H1 (cell line): ENCODE data around the gene NUP133. TPM values are rescaled to one million over a fixed set of nuclear protein-coding genes. Genes with fewer than 3 reads are reported as not detected.

Experiments used
- KDM4A ChIP-seq: IDR thresholded peaks from one replicate; pipeline ENCODE4 v1.7.1; 2012; ENCODE audit warnings: low read depth, mild to moderate bottlenecking, moderate library complexity, low read length, inconsistent platforms; ENCODE audit not compliant: severe bottlenecking
- polyA plus RNA-seq, 7 experiments: library from polyadenylated mRNA; depleted of rRNA in 3 of 7; stranded (reverse) in 5 of 7; unstranded in 2 of 7; fragments of >200 nt in 5 of 7; fragments of 200-250 nt in 2 of 7; gene quantifications; 1 replicate in 5 of 7; 2 replicates in 1 of 7; 4 replicates in 1 of 7; pipeline versions ENCODE4 v1.2.1 to v1.2.3, GENCODE V29; 2011 to 2013; ENCODE audit warnings: missing spikeins in 2 of 7, mixed read lengths in 2 of 7
- total RNA-seq: library from RNA; stranded (reverse); fragmentation: NEBNext Ultra II Directional; extraction: Animal tissue kit (Norgen Biotek cat#: 25700); gene quantifications from 2 replicates; pipeline ENCODE4 v1.2.1, GENCODE V29; 2021
- TF ChIP-seq, protein P1 (sequence below): fragments of 300-600 bp; sonication (generic); IDR thresholded peaks from 2 replicates; pipeline ENCODE4 v1.7.1; 2012; ENCODE audit warnings: low read length, moderate library complexity, mild to moderate bottlenecking, inconsistent platforms; ENCODE audit not compliant: insufficient replicate concordance

NUP133 gene
- total and polyA plus RNA-seq, 2 of the 8 experiments (the other 6 are each of a cell fraction or from before 2014, with no cell fraction given) = 20.6 to 72.1 TPM

- TF ChIP-seq, protein P1, sequence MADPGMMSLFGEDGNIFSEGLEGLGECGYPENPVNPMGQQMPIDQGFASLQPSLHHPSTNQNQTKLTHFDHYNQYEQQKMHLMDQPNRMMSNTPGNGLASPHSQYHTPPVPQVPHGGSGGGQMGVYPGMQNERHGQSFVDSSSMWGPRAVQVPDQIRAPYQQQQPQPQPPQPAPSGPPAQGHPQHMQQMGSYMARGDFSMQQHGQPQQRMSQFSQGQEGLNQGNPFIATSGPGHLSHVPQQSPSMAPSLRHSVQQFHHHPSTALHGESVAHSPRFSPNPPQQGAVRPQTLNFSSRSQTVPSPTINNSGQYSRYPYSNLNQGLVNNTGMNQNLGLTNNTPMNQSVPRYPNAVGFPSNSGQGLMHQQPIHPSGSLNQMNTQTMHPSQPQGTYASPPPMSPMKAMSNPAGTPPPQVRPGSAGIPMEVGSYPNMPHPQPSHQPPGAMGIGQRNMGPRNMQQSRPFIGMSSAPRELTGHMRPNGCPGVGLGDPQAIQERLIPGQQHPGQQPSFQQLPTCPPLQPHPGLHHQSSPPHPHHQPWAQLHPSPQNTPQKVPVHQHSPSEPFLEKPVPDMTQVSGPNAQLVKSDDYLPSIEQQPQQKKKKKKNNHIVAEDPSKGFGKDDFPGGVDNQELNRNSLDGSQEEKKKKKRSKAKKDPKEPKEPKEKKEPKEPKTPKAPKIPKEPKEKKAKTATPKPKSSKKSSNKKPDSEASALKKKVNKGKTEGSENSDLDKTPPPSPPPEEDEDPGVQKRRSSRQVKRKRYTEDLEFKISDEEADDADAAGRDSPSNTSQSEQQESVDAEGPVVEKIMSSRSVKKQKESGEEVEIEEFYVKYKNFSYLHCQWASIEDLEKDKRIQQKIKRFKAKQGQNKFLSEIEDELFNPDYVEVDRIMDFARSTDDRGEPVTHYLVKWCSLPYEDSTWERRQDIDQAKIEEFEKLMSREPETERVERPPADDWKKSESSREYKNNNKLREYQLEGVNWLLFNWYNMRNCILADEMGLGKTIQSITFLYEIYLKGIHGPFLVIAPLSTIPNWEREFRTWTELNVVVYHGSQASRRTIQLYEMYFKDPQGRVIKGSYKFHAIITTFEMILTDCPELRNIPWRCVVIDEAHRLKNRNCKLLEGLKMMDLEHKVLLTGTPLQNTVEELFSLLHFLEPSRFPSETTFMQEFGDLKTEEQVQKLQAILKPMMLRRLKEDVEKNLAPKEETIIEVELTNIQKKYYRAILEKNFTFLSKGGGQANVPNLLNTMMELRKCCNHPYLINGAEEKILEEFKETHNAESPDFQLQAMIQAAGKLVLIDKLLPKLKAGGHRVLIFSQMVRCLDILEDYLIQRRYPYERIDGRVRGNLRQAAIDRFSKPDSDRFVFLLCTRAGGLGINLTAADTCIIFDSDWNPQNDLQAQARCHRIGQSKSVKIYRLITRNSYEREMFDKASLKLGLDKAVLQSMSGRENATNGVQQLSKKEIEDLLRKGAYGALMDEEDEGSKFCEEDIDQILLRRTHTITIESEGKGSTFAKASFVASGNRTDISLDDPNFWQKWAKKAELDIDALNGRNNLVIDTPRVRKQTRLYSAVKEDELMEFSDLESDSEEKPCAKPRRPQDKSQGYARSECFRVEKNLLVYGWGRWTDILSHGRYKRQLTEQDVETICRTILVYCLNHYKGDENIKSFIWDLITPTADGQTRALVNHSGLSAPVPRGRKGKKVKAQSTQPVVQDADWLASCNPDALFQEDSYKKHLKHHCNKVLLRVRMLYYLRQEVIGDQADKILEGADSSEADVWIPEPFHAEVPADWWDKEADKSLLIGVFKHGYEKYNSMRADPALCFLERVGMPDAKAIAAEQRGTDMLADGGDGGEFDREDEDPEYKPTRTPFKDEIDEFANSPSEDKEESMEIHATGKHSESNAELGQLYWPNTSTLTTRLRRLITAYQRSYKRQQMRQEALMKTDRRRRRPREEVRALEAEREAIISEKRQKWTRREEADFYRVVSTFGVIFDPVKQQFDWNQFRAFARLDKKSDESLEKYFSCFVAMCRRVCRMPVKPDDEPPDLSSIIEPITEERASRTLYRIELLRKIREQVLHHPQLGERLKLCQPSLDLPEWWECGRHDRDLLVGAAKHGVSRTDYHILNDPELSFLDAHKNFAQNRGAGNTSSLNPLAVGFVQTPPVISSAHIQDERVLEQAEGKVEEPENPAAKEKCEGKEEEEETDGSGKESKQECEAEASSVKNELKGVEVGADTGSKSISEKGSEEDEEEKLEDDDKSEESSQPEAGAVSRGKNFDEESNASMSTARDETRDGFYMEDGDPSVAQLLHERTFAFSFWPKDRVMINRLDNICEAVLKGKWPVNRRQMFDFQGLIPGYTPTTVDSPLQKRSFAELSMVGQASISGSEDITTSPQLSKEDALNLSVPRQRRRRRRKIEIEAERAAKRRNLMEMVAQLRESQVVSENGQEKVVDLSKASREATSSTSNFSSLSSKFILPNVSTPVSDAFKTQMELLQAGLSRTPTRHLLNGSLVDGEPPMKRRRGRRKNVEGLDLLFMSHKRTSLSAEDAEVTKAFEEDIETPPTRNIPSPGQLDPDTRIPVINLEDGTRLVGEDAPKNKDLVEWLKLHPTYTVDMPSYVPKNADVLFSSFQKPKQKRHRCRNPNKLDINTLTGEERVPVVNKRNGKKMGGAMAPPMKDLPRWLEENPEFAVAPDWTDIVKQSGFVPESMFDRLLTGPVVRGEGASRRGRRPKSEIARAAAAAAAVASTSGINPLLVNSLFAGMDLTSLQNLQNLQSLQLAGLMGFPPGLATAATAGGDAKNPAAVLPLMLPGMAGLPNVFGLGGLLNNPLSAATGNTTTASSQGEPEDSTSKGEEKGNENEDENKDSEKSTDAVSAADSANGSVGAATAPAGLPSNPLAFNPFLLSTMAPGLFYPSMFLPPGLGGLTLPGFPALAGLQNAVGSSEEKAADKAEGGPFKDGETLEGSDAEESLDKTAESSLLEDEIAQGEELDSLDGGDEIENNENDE = no peak
- TF ChIP-seq KDM4A = no peak
These were observed 36.4 kb upstream of the NUP133 start (continued) for GRCh38 chr1:229544587-229544986.
